DND-41 (cell line): ENCODE results near the gene TMPRSS12.
"Not testable (repeated sequence)": the region's sequence is repeated elsewhere in the genome, so short reads cannot be mapped to it uniquely, and the experiment has no call there.

Experiments used
- ATAC-seq: fragments of 200-7000 bp; cut with Tn5 transposase; 3 replicates; pipeline ENCODE4 v1.9.1; 2021; ENCODE audit warnings: low read depth; ENCODE audit not compliant: insufficient read depth
- DNase-seq: peaks from one replicate; pipeline ENCODE4 v3.0.0-alpha.2; 2020
- H2AFZ ChIP-seq: 2 replicates; pipeline ENCODE4 v1.6.0; 2012; ENCODE audit warnings: low read depth, low read length
- H3K27ac ChIP-seq: 2 replicates; pipeline ENCODE4 v1.5.1; 2012; ENCODE audit warnings: low read length, inconsistent platforms
- H3K27me3 ChIP-seq: fragments of 200-600 bp; sonication (generic); 2 replicates; pipeline ENCODE4 v1.6.0; 2012; ENCODE audit warnings: low read length, mild to moderate bottlenecking, inconsistent platforms; ENCODE audit not compliant: insufficient read depth, poor library complexity
- H3K36me3 ChIP-seq: 2 replicates; pipeline ENCODE4 v1.5.1; 2012; ENCODE audit warnings: low read length, inconsistent platforms; ENCODE audit not compliant: insufficient read depth
- H3K4me1 ChIP-seq: 2 replicates; pipeline ENCODE4 v1.5.1; 2012; ENCODE audit warnings: mild to moderate bottlenecking, low read length; ENCODE audit not compliant: insufficient read depth
- H3K4me2 ChIP-seq: 2 replicates; pipeline ENCODE4 v1.6.0; 2012; ENCODE audit warnings: mild to moderate bottlenecking, moderate library complexity, low read length, inconsistent platforms; ENCODE audit not compliant: insufficient read depth
- H3K4me3 ChIP-seq, 2 experiments: fragments of 200-600 bp in 1 of 2; shearing (Covaris generic) in 1 of 2; 2 replicates each; pipeline ENCODE4 v1.5.1; 2012 to 2016; ENCODE audit warnings: inconsistent platforms in 2 of 2, low read length in 2 of 2, mild to moderate bottlenecking in 2 of 2, low read depth in 1 of 2, moderate library complexity in 1 of 2
- H3K79me2 ChIP-seq: 2 replicates; pipeline ENCODE4 v1.6.0; 2012; ENCODE audit warnings: low read length, inconsistent platforms; ENCODE audit not compliant: insufficient read depth
- H3K9ac ChIP-seq: 2 replicates; pipeline ENCODE4 v1.6.0; 2012; ENCODE audit warnings: low read depth, mild to moderate bottlenecking, inconsistent platforms, low read length, moderate library complexity
- H3K9me3 ChIP-seq: 2 replicates; pipeline ENCODE4 v1.5.1; 2012; ENCODE audit warnings: low read length, moderate library complexity, mild to moderate bottlenecking, inconsistent platforms; ENCODE audit not compliant: insufficient read depth, severe bottlenecking
- H4K20me1 ChIP-seq: 2 replicates; pipeline ENCODE4 v1.6.0; 2012; ENCODE audit warnings: low read length; ENCODE audit not compliant: insufficient read depth
- CTCF ChIP-seq: IDR thresholded peaks from 2 replicates; pipeline ENCODE4 v1.5.1; 2012; ENCODE audit warnings: borderline replicate concordance, low read length, moderate library complexity, mild to moderate bottlenecking; ENCODE audit not compliant: poor library complexity, severe bottlenecking; ENCODE audit errors: extremely low read depth
- EZH2 ChIP-seq: IDR thresholded peaks from 3 replicates; pipeline ENCODE4 v1.6.1; 2012; ENCODE audit warnings: borderline replicate concordance, low read depth, mild to moderate bottlenecking, moderate library complexity, low read length, inconsistent platforms; ENCODE audit not compliant: severe bottlenecking

Gene TMPRSS12

GRCh38 chr12:50926415-50926814 is 83.7 kb downstream of the TMPRSS12 start:
- Histone ChIP-seq H3K9ac (no peak overlapping the region), H3K79me2 (no peaks in the 10 kb centered on the region), H2AFZ (no peak overlapping the region), H3K4me3 (no peak overlapping the region), H3K9me3 (no peaks in the 10 kb centered on the region), H3K4me2 (peak overlapping the region; percentile 20; the same call in 1 of the 2 replicates), H3K36me3 (no peaks in the 10 kb centered on the region), H4K20me1 (no peaks in the 10 kb centered on the region), H3K4me1 (peaks cover 66% of the 10 kb centered on the region), H3K27me3 (no peaks in the 10 kb centered on the region), H3K27ac (no peak overlapping the region)
- ATAC-seq (no peak), DNase-seq (no peak)
- no peak for TF ChIP-seq CTCF
- no peak for TF ChIP-seq EZH2

GRCh38 chr12:50926932-50927331 is 84.2 kb downstream of the TMPRSS12 start:
- peaks cover 66% of the 10 kb centered on the region for H3K4me1 ChIP-seq
- H3K36me3 ChIP-seq, result not testable (repeated sequence)

GRCh38 chr12:50927356-50927755 is 84.6 kb downstream of the TMPRSS12 start:
- Histone ChIP-seq H3K4me2 (peak overlapping the region; percentile 19; the same call in 1 of the 2 replicates), H4K20me1 (no peaks in the 10 kb centered on the region)
- no peak for DNase-seq

More at GRCh38 chr12:50926932-50927331, 84.2 kb downstream of the TMPRSS12 start:
- H3K9me3 ChIP-seq, H3K4me3 ChIP-seq, H3K27me3 ChIP-seq, H2AFZ ChIP-seq, DNase-seq, ATAC-seq, H4K20me1 ChIP-seq, H3K79me2 ChIP-seq, H3K9ac ChIP-seq: not testable (repeated sequence)
- peak overlapping the region; percentile 4; the same call in 1 of the 2 replicates for H3K27ac ChIP-seq
- H3K4me2 ChIP-seq, result peak overlapping the region; percentile 19

GRCh38 chr12:50927766-50928224 is 85.1 kb downstream of the TMPRSS12 start:
- H3K4me3 ChIP-seq, result no peak overlapping the region; a peak in 1 of 4 replicates
- ATAC-seq, result no peak
- no peaks in the 10 kb centered on the region for H3K9me3 ChIP-seq
- H3K36me3 ChIP-seq, result no peaks in the 10 kb centered on the region
- peak overlapping the region; percentile 36 for H3K4me2 ChIP-seq
- no peak overlapping the region for H3K9ac ChIP-seq
- H3K27me3 ChIP-seq, result no peaks in the 10 kb centered on the region
- DNase-seq, result no peak
- H3K79me2 ChIP-seq, result no peaks in the 10 kb centered on the region
- no peaks in the 10 kb centered on the region for H4K20me1 ChIP-seq
- TF ChIP-seq EZH2 (no peak), CTCF (no peak)
- H3K4me1 ChIP-seq, result peaks cover 66% of the 10 kb centered on the region
- peak overlapping the region; percentile 43 for H3K27ac ChIP-seq
- no peak overlapping the region for H2AFZ ChIP-seq

More at GRCh38 chr12:50927356-50927755, 84.6 kb downstream of the TMPRSS12 start:
- Histone ChIP-seq H3K4me3 (no peak overlapping the region), H3K4me1 (peaks cover 66% of the 10 kb centered on the region), H3K9ac (no peak overlapping the region), H3K79me2 (no peaks in the 10 kb centered on the region), H3K36me3 (no peaks in the 10 kb centered on the region), H3K9me3 (no peaks in the 10 kb centered on the region), H3K27me3 (no peaks in the 10 kb centered on the region), H2AFZ (no peak overlapping the region; the same call in 1 of the 2 replicates), H3K27ac (peak overlapping the region; percentile 4)
- ATAC-seq, result no peak
- TF ChIP-seq CTCF, result no peak
- no peak for TF ChIP-seq EZH2
